ENCODE data around the gene RAPGEF4. TPM values are rescaled to one million over a fixed set of nuclear protein-coding genes. Genes with fewer than 3 reads are reported as not detected.

Gene RAPGEF4
- total and polyA plus RNA-seq, 4 donors, result 6.4 to 33.5 (median 8.6) TPM

GRCh38 chr2:173094731-173095130 is 359.1 kb downstream of the RAPGEF4 start:
- DNase-seq (no peak), ATAC-seq (ENCODE audit: insufficient read depth, low FRiP score) (no peak)
- Histone ChIP-seq H3K4me1 (ENCODE audit: control insufficient read depth in 5 of 5, insufficient read depth in 5 of 5, low read length in 5 of 5) (peaks cover 3 to 22% (median 9%) of the 10 kb centered on the region in 5 donors), H3K9ac (ENCODE audit: insufficient read depth in 1 of 2, low read length in 2 of 2) (no peak overlapping the region), H3K36me3 (ENCODE audit: control insufficient read depth in 4 of 4, insufficient read depth in 4 of 4, low read length in 4 of 4) (peaks cover 0 to 10% (median 5%) of the 10 kb centered on the region in 4 donors), H3K27ac (ENCODE audit: low read depth in 1 of 2, low read length in 1 of 2) (peak overlapping the region in 1 of 2 donors; percentile 45), H3K27me3 (ENCODE audit: control insufficient read depth in 3 of 3, insufficient read depth in 3 of 3, low read length in 2 of 3) (no peaks in the 10 kb centered on the region), H3K4me3 (no peak overlapping the region), H3K9me3 (ENCODE audit: control insufficient read depth in 4 of 4, insufficient read depth in 3 of 4, low read length in 3 of 4) (no peaks in the 10 kb centered on the region)
- TF ChIP-seq CTCF (IDR thresholded peaks at IDR 0.05; ENCODE audit: control extremely low read depth, extremely low read depth), result no peak
- 92% methylated on average over 1 of the region's 1 CpG for WGBS, 2 donors

GRCh38 chr2:173095356-173095755 is 359.7 kb downstream of the RAPGEF4 start:
- no peaks in the 10 kb centered on the region for H3K9me3 ChIP-seq (ENCODE audit: control insufficient read depth in 4 of 4, insufficient read depth in 3 of 4, low read length in 3 of 4)
- H3K27me3 ChIP-seq (ENCODE audit: control insufficient read depth in 3 of 3, insufficient read depth in 3 of 3, low read length in 2 of 3), result no peaks in the 10 kb centered on the region
- peaks cover 0 to 14% (median 5%) of the 10 kb centered on the region in 4 donors for H3K36me3 ChIP-seq (ENCODE audit: control insufficient read depth in 4 of 4, insufficient read depth in 4 of 4, low read length in 4 of 4)
- ATAC-seq (ENCODE audit: insufficient read depth, low FRiP score) (no peak), DNase-seq (no peak)
- H3K4me1 ChIP-seq (ENCODE audit: control insufficient read depth in 5 of 5, insufficient read depth in 5 of 5, low read length in 5 of 5), result peaks cover 3 to 22% (median 4%) of the 10 kb centered on the region in 5 donors
- no peak overlapping the region for H3K9ac ChIP-seq (ENCODE audit: insufficient read depth in 1 of 2, low read length in 2 of 2)
- no peak overlapping the region for H3K27ac ChIP-seq (ENCODE audit: low read depth in 1 of 2, low read length in 1 of 2)
- WGBS, 2 donors, result 96 to 97% methylated on average over 1 of the region's 1 CpG
- TF ChIP-seq CTCF (IDR thresholded peaks at IDR 0.05; ENCODE audit: control extremely low read depth, extremely low read depth), result no peak
- no peak overlapping the region for H3K4me3 ChIP-seq

GRCh38 chr2:173099271-173099670 is 363.6 kb downstream of the RAPGEF4 start:
- no peaks in the 10 kb centered on the region for H3K27me3 ChIP-seq (ENCODE audit: control insufficient read depth in 3 of 3, insufficient read depth in 3 of 3, low read length in 2 of 3)
- H3K27ac ChIP-seq (ENCODE audit: low read depth in 1 of 2, low read length in 1 of 2), result peak overlapping the region in 1 of 2 donors; percentile 45
- H3K9ac ChIP-seq (ENCODE audit: insufficient read depth in 1 of 2, low read length in 2 of 2), result no peak overlapping the region
- H3K4me3 ChIP-seq, result no peak overlapping the region
- 91% methylated on average over 2 of the region's 2 CpGs for WGBS, 2 donors
- TF ChIP-seq CTCF (IDR thresholded peaks at IDR 0.05; ENCODE audit: control extremely low read depth, extremely low read depth), result no peak
- H3K4me1 ChIP-seq (ENCODE audit: control insufficient read depth in 5 of 5, insufficient read depth in 5 of 5, low read length in 5 of 5), result peaks cover 0 to 32% (median 0%) of the 10 kb centered on the region in 5 donors
- H3K9me3 ChIP-seq (ENCODE audit: control insufficient read depth in 4 of 4, insufficient read depth in 3 of 4, low read length in 3 of 4), result no peaks in the 10 kb centered on the region
- DNase-seq, result no peak
- no peak for ATAC-seq (ENCODE audit: insufficient read depth, low FRiP score)
- H3K36me3 ChIP-seq (ENCODE audit: control insufficient read depth in 4 of 4, insufficient read depth in 4 of 4, low read length in 4 of 4), result peaks cover 0 to 8% (median 1%) of the 10 kb centered on the region in 4 donors

- Histone ChIP-seq H3K27me3 (ENCODE audit: control insufficient read depth in 3 of 3, insufficient read depth in 3 of 3, low read length in 2 of 3) (no peaks in the 10 kb centered on the region), H3K4me1 (ENCODE audit: control insufficient read depth in 5 of 5, insufficient read depth in 5 of 5, low read length in 5 of 5) (peaks cover 0 to 30% (median 0%) of the 10 kb centered on the region in 5 donors), H3K4me3 (no peak overlapping the region), H3K9me3 (ENCODE audit: control insufficient read depth in 4 of 4, insufficient read depth in 3 of 4, low read length in 3 of 4) (no peaks in the 10 kb centered on the region), H3K9ac (ENCODE audit: insufficient read depth in 1 of 2, low read length in 2 of 2) (no peak overlapping the region), H3K36me3 (ENCODE audit: control insufficient read depth in 4 of 4, insufficient read depth in 4 of 4, low read length in 4 of 4) (peaks cover 0 to 8% (median 1%) of the 10 kb centered on the region in 4 donors), H3K27ac (ENCODE audit: low read depth in 1 of 2, low read length in 1 of 2) (no peak overlapping the region)
- ATAC-seq (ENCODE audit: insufficient read depth, low FRiP score) (no peak), DNase-seq (no peak)
- WGBS, 2 donors, result 100% methylated on average over 2 of the region's 2 CpGs
- TF ChIP-seq CTCF (IDR thresholded peaks at IDR 0.05; ENCODE audit: control extremely low read depth, extremely low read depth), result no peak
Observed at GRCh38 chr2:173099804-173100203, 364.2 kb downstream of the RAPGEF4 start.
